ENCODE results near the gene GRID2IP. TPM values are rescaled to one million over a fixed set of nuclear protein-coding genes. Genes with fewer than 3 reads are reported as not detected.

The GRID2IP gene
- total RNA-seq, 1 donor from 2014 or later: 0.13 TPM

DNA sequence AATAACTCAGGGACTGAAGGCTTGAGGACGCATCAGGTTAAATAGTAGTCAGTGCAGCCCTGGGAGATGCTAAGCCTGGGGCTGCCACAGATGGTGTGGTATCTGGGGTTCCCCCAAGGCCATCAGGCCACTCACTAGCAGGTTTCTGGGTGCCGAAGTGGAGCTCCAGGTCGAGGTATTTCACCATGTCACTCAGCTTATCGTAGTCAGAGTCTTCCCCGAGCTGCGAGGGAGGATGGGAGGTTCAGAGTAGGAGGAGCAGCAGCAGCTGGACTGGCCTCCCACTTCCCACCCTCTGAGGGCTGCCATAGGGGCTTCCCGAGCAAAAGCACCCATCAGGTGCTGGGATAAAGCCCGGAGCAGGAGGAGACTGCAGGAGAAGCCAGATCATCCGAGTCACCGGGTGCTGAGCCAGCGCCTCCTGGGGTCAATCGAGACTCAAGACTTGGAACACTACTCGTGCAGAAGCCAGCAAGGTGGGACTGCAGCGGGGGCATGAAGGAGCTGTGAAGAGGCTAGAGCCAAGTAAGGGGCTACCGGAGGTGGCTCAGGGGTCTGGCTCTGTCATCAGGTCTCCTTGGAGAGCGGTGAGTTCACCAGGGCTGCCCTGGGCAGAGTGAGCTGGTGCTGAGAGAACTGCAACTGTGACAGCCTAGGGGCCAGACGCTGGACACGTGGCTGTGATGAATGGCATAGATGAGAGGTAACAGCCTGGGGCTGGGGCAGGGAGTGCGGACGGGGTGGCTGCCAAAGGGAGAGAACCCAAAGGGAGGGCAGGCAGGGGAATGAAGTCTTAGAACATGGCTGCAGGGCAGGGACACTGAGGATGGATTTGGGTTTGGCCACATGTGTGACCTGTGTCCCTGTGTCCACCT is 45.3 kb downstream of the GRID2IP start:
- no peak for DNase-seq (ENCODE audit: low read depth)
- Histone ChIP-seq H3K36me3 (ENCODE audit: control insufficient read depth, insufficient read depth, low read length) (no peaks in the 10 kb centered on the region), H3K4me3 (ENCODE audit: low read depth, low read length) (no peak overlapping the region), H3K27me3 (ENCODE audit: control insufficient read depth, insufficient read depth, low read length) (no peaks in the 10 kb centered on the region)
- TF ChIP-seq, protein P1, sequence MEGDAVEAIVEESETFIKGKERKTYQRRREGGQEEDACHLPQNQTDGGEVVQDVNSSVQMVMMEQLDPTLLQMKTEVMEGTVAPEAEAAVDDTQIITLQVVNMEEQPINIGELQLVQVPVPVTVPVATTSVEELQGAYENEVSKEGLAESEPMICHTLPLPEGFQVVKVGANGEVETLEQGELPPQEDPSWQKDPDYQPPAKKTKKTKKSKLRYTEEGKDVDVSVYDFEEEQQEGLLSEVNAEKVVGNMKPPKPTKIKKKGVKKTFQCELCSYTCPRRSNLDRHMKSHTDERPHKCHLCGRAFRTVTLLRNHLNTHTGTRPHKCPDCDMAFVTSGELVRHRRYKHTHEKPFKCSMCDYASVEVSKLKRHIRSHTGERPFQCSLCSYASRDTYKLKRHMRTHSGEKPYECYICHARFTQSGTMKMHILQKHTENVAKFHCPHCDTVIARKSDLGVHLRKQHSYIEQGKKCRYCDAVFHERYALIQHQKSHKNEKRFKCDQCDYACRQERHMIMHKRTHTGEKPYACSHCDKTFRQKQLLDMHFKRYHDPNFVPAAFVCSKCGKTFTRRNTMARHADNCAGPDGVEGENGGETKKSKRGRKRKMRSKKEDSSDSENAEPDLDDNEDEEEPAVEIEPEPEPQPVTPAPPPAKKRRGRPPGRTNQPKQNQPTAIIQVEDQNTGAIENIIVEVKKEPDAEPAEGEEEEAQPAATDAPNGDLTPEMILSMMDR (IDR thresholded peaks at IDR 0.05; ENCODE audit: insufficient read depth, low read length, poor library complexity, severe bottlenecking): no peak

DNA sequence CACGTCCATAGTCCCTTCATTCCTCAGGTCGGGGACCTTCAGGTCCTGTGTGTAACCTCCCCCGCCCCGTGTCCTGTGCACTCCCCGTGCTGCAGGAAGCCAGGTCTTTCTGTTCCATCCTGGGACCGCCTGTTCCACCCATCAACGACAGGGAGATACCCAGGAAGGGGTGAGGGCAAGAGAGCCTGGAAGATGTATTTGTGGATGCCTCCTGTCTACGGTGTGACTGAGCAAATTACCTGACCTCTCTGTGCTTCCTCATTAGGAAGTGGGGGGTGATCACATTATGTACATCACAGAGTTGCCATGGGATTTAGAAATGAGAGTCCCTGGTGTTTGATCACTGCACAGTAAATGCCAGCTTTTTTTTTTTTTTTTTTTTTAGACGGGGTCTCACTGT is 46.3 kb downstream of the GRID2IP start:
- TF ChIP-seq, protein P1 (IDR thresholded peaks at IDR 0.05; ENCODE audit: insufficient read depth, low read length, poor library complexity, severe bottlenecking): no peak
- Histone ChIP-seq H3K36me3 (ENCODE audit: control insufficient read depth, insufficient read depth, low read length) (no peaks in the 10 kb centered on the region), H3K4me3 (ENCODE audit: low read depth, low read length) (peak overlapping the region; percentile 73), H3K27me3 (ENCODE audit: control insufficient read depth, insufficient read depth, low read length) (no peaks in the 10 kb centered on the region)
- no peak for DNase-seq (ENCODE audit: low read depth)

DNA sequence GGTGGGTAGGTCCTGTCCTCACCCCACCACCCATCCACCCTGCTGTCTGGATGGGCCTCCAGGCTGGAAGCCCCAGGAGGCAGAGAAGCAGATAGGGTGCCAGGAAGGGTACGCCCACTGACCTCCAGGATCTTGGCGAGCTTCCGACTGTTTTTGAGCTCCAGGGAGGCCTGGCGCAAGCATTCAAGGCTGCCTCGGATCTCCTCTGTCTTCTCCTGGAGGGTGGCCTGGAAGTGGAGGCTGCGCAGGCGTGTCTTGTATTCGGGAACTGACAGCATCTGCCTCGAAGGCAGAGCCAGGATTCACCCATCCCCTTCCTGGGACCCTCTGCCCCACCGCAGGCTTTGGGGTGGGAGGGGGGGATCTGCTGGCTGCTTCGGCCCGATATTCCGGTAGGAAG is 48.4 kb downstream of the GRID2IP start:
- H3K36me3 ChIP-seq (ENCODE audit: control insufficient read depth, insufficient read depth, low read length): no peaks in the 10 kb centered on the region
- H3K27me3 ChIP-seq (ENCODE audit: control insufficient read depth, insufficient read depth, low read length): no peaks in the 10 kb centered on the region
- no peak overlapping the region for H3K4me3 ChIP-seq (ENCODE audit: low read depth, low read length)
- TF ChIP-seq, protein P1 (IDR thresholded peaks at IDR 0.05; ENCODE audit: insufficient read depth, low read length, poor library complexity, severe bottlenecking): no peak
- DNase-seq (ENCODE audit: low read depth): no peak

DNA sequence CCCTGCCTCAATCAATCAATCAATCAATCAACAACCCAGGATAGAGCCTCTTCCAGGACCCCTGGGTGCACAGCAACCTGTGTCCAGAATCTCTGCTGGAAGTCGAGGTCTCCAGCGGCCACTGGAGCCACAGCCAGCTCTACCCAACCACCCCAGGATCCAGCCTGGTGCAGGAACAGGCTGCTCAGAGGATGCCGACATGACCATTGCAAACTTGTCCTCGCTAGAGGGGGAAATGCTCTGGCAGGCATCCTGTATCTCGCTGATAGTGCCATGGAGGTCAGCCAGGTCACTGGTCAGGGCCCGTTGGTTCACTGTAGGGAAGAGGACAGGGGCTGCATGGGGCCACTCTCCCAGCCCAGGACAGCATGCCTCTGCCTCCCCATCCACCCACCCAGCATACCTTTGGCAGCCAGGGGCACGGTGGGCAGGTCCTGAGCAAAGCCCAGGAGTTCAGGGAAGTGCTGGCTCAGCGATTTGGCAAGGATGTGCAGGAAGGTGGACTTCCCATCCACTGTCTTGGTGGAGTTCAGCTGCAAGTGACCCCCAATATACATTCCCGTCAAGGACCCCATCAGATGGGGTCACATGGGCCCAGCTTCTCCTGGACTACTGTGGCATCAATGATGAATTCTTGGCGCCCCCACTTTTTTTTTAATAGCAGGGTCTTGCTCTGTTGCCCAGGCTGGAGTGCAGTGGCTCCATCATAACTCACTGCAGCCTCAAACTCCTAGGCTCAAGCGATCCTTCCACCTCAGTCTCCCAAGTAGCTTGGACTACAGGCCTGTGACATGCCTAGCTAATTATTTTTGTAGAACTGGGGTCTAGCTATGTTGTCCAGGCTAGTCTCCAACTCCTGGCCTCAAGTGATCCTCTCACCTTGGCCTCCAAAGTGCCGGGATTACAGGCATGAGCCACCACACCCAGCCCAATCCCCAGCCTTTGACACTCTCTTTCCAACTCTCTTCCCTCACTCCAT is 49.4 kb downstream of the GRID2IP start:
- no peak overlapping the region for H3K4me3 ChIP-seq (ENCODE audit: low read depth, low read length)
- TF ChIP-seq, protein P1 (IDR thresholded peaks at IDR 0.05; ENCODE audit: insufficient read depth, low read length, poor library complexity, severe bottlenecking): no peak
- H3K27me3 ChIP-seq (ENCODE audit: control insufficient read depth, insufficient read depth, low read length): no peaks in the 10 kb centered on the region
- no peaks in the 10 kb centered on the region for H3K36me3 ChIP-seq (ENCODE audit: control insufficient read depth, insufficient read depth, low read length)
- DNase-seq (ENCODE audit: low read depth): no peak

DNA sequence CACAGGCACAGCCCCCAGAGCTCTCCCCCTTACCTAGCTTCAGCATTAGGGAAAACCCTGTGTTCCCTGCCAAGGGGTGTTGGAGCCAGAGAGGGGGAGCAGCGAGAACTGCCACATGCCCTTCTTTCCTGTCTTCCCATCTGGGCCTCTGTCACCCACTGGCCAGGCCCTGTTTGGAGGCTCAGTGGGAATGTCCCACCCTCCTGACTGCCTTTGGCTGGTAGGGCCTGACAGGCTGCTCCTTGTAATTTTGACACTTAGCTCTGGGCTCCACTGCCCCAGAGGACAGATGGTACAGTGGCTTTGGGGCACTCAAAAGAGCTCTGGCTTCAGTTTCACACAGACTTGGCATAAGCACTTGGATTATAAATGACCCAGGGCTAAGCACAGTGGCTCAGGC is 50.6 kb downstream of the GRID2IP start:
- Histone ChIP-seq H3K36me3 (ENCODE audit: control insufficient read depth, insufficient read depth, low read length) (no peaks in the 10 kb centered on the region), H3K4me3 (ENCODE audit: low read depth, low read length) (no peak overlapping the region), H3K27me3 (ENCODE audit: control insufficient read depth, insufficient read depth, low read length) (no peaks in the 10 kb centered on the region)
- no peak for DNase-seq (ENCODE audit: low read depth)
- TF ChIP-seq, protein P1 (IDR thresholded peaks at IDR 0.05; ENCODE audit: insufficient read depth, low read length, poor library complexity, severe bottlenecking): no peak

All from kidney epithelial cell (primary cell).